PC-9 (cell line): ENCODE data around the gene ITM2B. TPM values are rescaled to one million over a fixed set of nuclear protein-coding genes. Genes with fewer than 3 reads are reported as not detected.

Experiments
- BruUV-seq: library from RNA; stranded (reverse); fragments of 400-500 nt; replicated peaks from 2 replicates; lab custom pipeline; 2021; lab: Mats Ljungman, UMichigan
- CTCF ChIA-PET: fragments of 300-600 bp; sonication (Branson Sonifier 250); formaldehyde crosslinking; loops from one replicate; lab custom pipeline; 2022; ENCODE audit warnings: antibody characterized with exemption; lab: Charles Lee
- POLR2A ChIA-PET: fragments of 300-600 bp; sonication (Branson Sonifier 250); formaldehyde crosslinking; loops from one replicate; lab custom pipeline; 2022; ENCODE audit warnings: antibody characterized with exemption; ENCODE audit not compliant: unreplicated experiment; lab: Charles Lee
- DNase-seq, 2 experiments: peaks; one replicate each; pipeline versions ENCODE4 v3.0.0 to v3.0.0-alpha.2; 2015 to 2022; ENCODE audit warnings: mixed read lengths in 1 of 2
- H2AFZ ChIP-seq: fragments of 200-600 bp; sonication (generic); 2 replicates; pipeline ENCODE4 v1.8.1; 2017; ENCODE audit warnings: antibody characterized with exemption
- H3F3A ChIP-seq: fragments of 200-600 bp; sonication (generic); 2 replicates; pipeline ENCODE4 v1.8.1; 2017; ENCODE audit warnings: antibody characterized with exemption, mild to moderate bottlenecking, low read depth; ENCODE audit not compliant: insufficient read depth
- H3K27ac ChIP-seq: fragments of 200-600 bp; sonication (generic); 2 replicates; pipeline ENCODE4 v1.6.1; 2016; ENCODE audit warnings: mixed run types
- H3K27me3 ChIP-seq: fragments of 200-600 bp; sonication (generic); 2 replicates; pipeline ENCODE4 v1.6.1; 2016; ENCODE audit warnings: low read depth, mixed run types; ENCODE audit not compliant: insufficient read depth
- H3K36me3 ChIP-seq: fragments of 200-600 bp; sonication (generic); 2 replicates; pipeline ENCODE4 v1.6.1; 2016; ENCODE audit warnings: low read depth, mixed run types
- H3K4me1 ChIP-seq: fragments of 200-600 bp; sonication (generic); replicated peaks from 2 replicates; pipeline ENCODE4 v1.6.1; 2016; ENCODE audit warnings: mixed run types; ENCODE audit not compliant: insufficient read depth
- H3K4me2 ChIP-seq: fragments of 200-600 bp; sonication (generic); 2 replicates; pipeline ENCODE4 v1.6.1; 2017; ENCODE audit warnings: mixed run types
- H3K4me3 ChIP-seq: fragments of 200-600 bp; sonication (generic); 2 replicates; pipeline ENCODE4 v1.6.1; 2016; ENCODE audit warnings: mixed run types
- H3K79me2 ChIP-seq: fragments of 200-600 bp; sonication (generic); 2 replicates; pipeline ENCODE4 v1.6.1; 2017; ENCODE audit warnings: low read depth, mixed run types
- H3K9me2 ChIP-seq: fragments of 200-600 bp; sonication (generic); 2 replicates; pipeline ENCODE4 v1.8.1; 2017; ENCODE audit warnings: mild to moderate bottlenecking; ENCODE audit not compliant: insufficient read depth
- H3K9me3 ChIP-seq: fragments of 200-600 bp; sonication (generic); 2 replicates; pipeline ENCODE4 v1.8.1; 2016; ENCODE audit warnings: low read depth; ENCODE audit not compliant: insufficient read depth
- H4K20me1 ChIP-seq: fragments of 200-600 bp; sonication (generic); 2 replicates; pipeline ENCODE4 v1.8.1; 2017; ENCODE audit not compliant: insufficient read depth
- CTCF ChIP-seq: fragments of 200-600 bp; sonication (generic); conservative IDR thresholded peaks from 2 replicates; pipeline ENCODE4 v1.6.1; 2017; ENCODE audit warnings: mixed run types, antibody characterized with exemption, mild to moderate bottlenecking, moderate library complexity
- EZH2 ChIP-seq: fragments of 200-600 bp; sonication (generic); IDR thresholded peaks from 2 replicates; pipeline ENCODE4 v1.8.0; 2017; ENCODE audit warnings: antibody characterized with exemption, low read depth
- intact Hi-C: fragments of 100-400 bp; cut with micrococcal nuclease; formaldehyde crosslinking; loops from one replicate; pipeline ENCODE4 v1.10.0; 2022; ENCODE audit not compliant: unreplicated experiment
- total RNA-seq: library from RNA; stranded (reverse); gene quantifications from 2 replicates; pipeline ENCODE4 v1.2.3, GENCODE V29; 2021

The ITM2B gene
- total RNA-seq, 1 experiment from 2014 or later = 155 TPM

- no peak overlapping the region for H3K27ac ChIP-seq
- H3K4me2 ChIP-seq = no peak overlapping the region
- H3K79me2 ChIP-seq = no peaks in the 10 kb centered on the region
- ChIA-PET CTCF (no interaction called here), POLR2A (no interaction called here)
- H3K9me2 ChIP-seq = no peaks in the 10 kb centered on the region
- H3K36me3 ChIP-seq = peaks cover 15% of the 10 kb centered on the region
- H3K4me1 ChIP-seq = no peaks in the 10 kb centered on the region
- H3K27me3 ChIP-seq = no peaks in the 10 kb centered on the region
- no peak for TF ChIP-seq EZH2
- H3K9me3 ChIP-seq = no peaks in the 10 kb centered on the region; the same call in 1 of the 2 replicates
- no peak for DNase-seq
- no TSS peak for BruUV-seq
- intact Hi-C loops = no loop called here
- no peak overlapping the region for H2AFZ ChIP-seq
- H3F3A ChIP-seq = no peaks in the 10 kb centered on the region
- no peak overlapping the region for H3K4me3 ChIP-seq
- no peaks in the 10 kb centered on the region for H4K20me1 ChIP-seq
These were observed 25.0 kb downstream of the ITM2B start for GRCh38 chr13:48258002-48258401.

- Histone ChIP-seq H3K36me3 (peaks cover 18% of the 10 kb centered on the region), H3K79me2 (no peaks in the 10 kb centered on the region), H2AFZ (no peak overlapping the region), H3K4me2 (no peak overlapping the region), H3K9me3 (no peaks in the 10 kb centered on the region; the same call in 1 of the 2 replicates), H3K4me3 (no peak overlapping the region), H4K20me1 (no peaks in the 10 kb centered on the region), H3K27ac (no peak overlapping the region), H3K9me2 (no peaks in the 10 kb centered on the region), H3F3A (no peaks in the 10 kb centered on the region), H3K27me3 (no peaks in the 10 kb centered on the region), H3K4me1 (no peaks in the 10 kb centered on the region)
- no peak for DNase-seq
- TF ChIP-seq EZH2 (no peak), CTCF (no peak)
- POLR2A ChIA-PET = no interaction called here
- BruUV-seq = no TSS peak
- CTCF ChIA-PET = no interaction called here
- intact Hi-C loops = no loop called here
These were observed 25.4 kb downstream of the ITM2B start for GRCh38 chr13:48258430-48258829.

GRCh38 chr13:48260970-48261369 is 28.0 kb downstream of the ITM2B start:
- Histone ChIP-seq H2AFZ (no peak overlapping the region), H3K27ac (no peak overlapping the region), H3K4me2 (no peak overlapping the region), H3K9me3 (no peaks in the 10 kb centered on the region; the same call in 1 of the 2 replicates), H3K9me2 (no peaks in the 10 kb centered on the region), H3K4me3 (no peak overlapping the region), H3F3A (no peaks in the 10 kb centered on the region), H3K36me3 (peaks cover 16% of the 10 kb centered on the region), H3K79me2 (no peaks in the 10 kb centered on the region), H3K27me3 (no peaks in the 10 kb centered on the region), H3K4me1 (no peaks in the 10 kb centered on the region), H4K20me1 (no peaks in the 10 kb centered on the region)
- ChIA-PET POLR2A (no interaction called here), CTCF (no interaction called here)
- BruUV-seq = no TSS peak
- intact Hi-C loops = no loop called here
- no peak for DNase-seq
- no peak for TF ChIP-seq EZH2
- no peak for TF ChIP-seq CTCF

GRCh38 chr13:48263196-48263595 is 30.2 kb downstream of the ITM2B start:
- Histone ChIP-seq H3K9me2 (no peaks in the 10 kb centered on the region), H3F3A (no peaks in the 10 kb centered on the region), H3K36me3 (peaks cover 14% of the 10 kb centered on the region), H3K79me2 (no peaks in the 10 kb centered on the region), H3K4me3 (no peak overlapping the region), H4K20me1 (no peaks in the 10 kb centered on the region), H3K4me1 (no peaks in the 10 kb centered on the region), H3K27me3 (no peaks in the 10 kb centered on the region), H3K9me3 (no peaks in the 10 kb centered on the region; the same call in 1 of the 2 replicates), H3K27ac (no peak overlapping the region), H3K4me2 (no peak overlapping the region), H2AFZ (no peak overlapping the region)
- BruUV-seq = no TSS peak
- ChIA-PET CTCF (no interaction called here), POLR2A (no interaction called here)
- no peak for TF ChIP-seq CTCF
- TF ChIP-seq EZH2 = no peak
- DNase-seq = no peak
- intact Hi-C loops = no loop called here
